HepG2 (cell line): ENCODE data around the gene TNNI2. TPM values are rescaled to one million over a fixed set of nuclear protein-coding genes. Genes with fewer than 3 reads are reported as not detected.

Experiments
- ARID2 ChIP-seq: sonication (generic); formaldehyde crosslinking; IDR thresholded peaks from 2 replicates; pipeline ENCODE4 v1.8.1; 2022; ENCODE audit warnings: mild to moderate bottlenecking, missing genetic modification reagents, borderline replicate concordance
- ARID5B ChIP-seq: IDR thresholded peaks from 2 replicates; pipeline ENCODE4 v1.4.0; 2020; ENCODE audit warnings: mild to moderate bottlenecking, missing genetic modification reagents
- ARNT2 ChIP-seq: sonication (generic); formaldehyde crosslinking; IDR thresholded peaks from 2 replicates; pipeline ENCODE4 v1.8.0; 2022; ENCODE audit warnings: mild to moderate bottlenecking, low read depth, missing genetic modification reagents, moderate library complexity
- CBFB ChIP-seq: sonication (generic); formaldehyde crosslinking; IDR thresholded peaks from 2 replicates; pipeline ENCODE4 v1.4.0; 2020; ENCODE audit warnings: missing genetic modification reagents
- DZIP1 ChIP-seq: sonication (generic); formaldehyde crosslinking; IDR thresholded peaks from 2 replicates; pipeline ENCODE4 v1.5.0; 2020; ENCODE audit warnings: mild to moderate bottlenecking, missing genetic modification reagents
- GATAD2A ChIP-seq: IDR thresholded peaks from 2 replicates; pipeline ENCODE4 v1.6.1; 2016
- HOXD1 ChIP-seq: sonication (generic); formaldehyde crosslinking; IDR thresholded peaks from 2 replicates; pipeline ENCODE4 v1.5.0; 2020; ENCODE audit warnings: missing genetic modification reagents
- PPARG ChIP-seq: conservative IDR thresholded peaks from 2 replicates; pipeline ENCODE4 v1.6.1; 2016; ENCODE audit warnings: missing biosample characterization, missing genetic modification reagents
- SNAPC2 ChIP-seq: sonication (generic); formaldehyde crosslinking; IDR thresholded peaks from 2 replicates; pipeline ENCODE4 v1.8.1; 2022; ENCODE audit warnings: mild to moderate bottlenecking, missing genetic modification reagents
- SOX13 ChIP-seq, 3 experiments: fragments of 450-650 bp in 1 of 3; sonication (generic) in 1 of 3; formaldehyde crosslinking in 1 of 3; IDR thresholded peaks in 2 of 3; conservative IDR thresholded peaks in 1 of 3; 2 replicates each; pipeline versions ENCODE4 v1.5.0 to v1.6.1; 2016 to 2020; ENCODE audit warnings: antibody characterized with exemption in 1 of 3, mild to moderate bottlenecking in 1 of 3, missing compliant biosample characterization in 1 of 3, missing genetic modification reagents in 1 of 3, moderate library complexity in 1 of 3
- SOX5 ChIP-seq: IDR thresholded peaks from 2 replicates; pipeline ENCODE4 v1.6.1; 2016; ENCODE audit warnings: borderline replicate concordance
- TMF1 ChIP-seq: sonication (generic); formaldehyde crosslinking; IDR thresholded peaks from 2 replicates; pipeline ENCODE4 v1.8.1; 2022; ENCODE audit warnings: low read depth, missing genetic modification reagents
- ZBTB38 ChIP-seq: sonication (generic); formaldehyde crosslinking; IDR thresholded peaks from 2 replicates; pipeline ENCODE4 v1.5.1; 2020; ENCODE audit warnings: mild to moderate bottlenecking, missing genetic modification reagents
- ZFP90 ChIP-seq: sonication (generic); formaldehyde crosslinking; IDR thresholded peaks from 2 replicates; pipeline ENCODE4 v1.8.0; 2022; ENCODE audit warnings: missing genetic modification reagents, mild to moderate bottlenecking, inconsistent platforms, borderline replicate concordance
- ZKSCAN8 ChIP-seq: IDR thresholded peaks from 2 replicates; pipeline ENCODE4 v1.6.1; 2016; ENCODE audit warnings: borderline replicate concordance, missing genetic modification reagents, missing compliant biosample characterization
- ZNF253 ChIP-seq: sonication (generic); formaldehyde crosslinking; IDR thresholded peaks from 2 replicates; pipeline ENCODE4 v1.8.0; 2022; ENCODE audit warnings: mild to moderate bottlenecking, missing genetic modification reagents, borderline replicate concordance
- ZNF274 ChIP-seq: sonication (generic); formaldehyde crosslinking; IDR thresholded peaks from 2 replicates; pipeline ENCODE4 v1.5.1; 2020; ENCODE audit warnings: mild to moderate bottlenecking, missing genetic modification reagents
- ZNF572 ChIP-seq: sonication (generic); formaldehyde crosslinking; IDR thresholded peaks from 2 replicates; pipeline ENCODE4 v1.5.1; 2020; ENCODE audit warnings: mild to moderate bottlenecking, missing genetic modification reagents
- ZNF607 ChIP-seq: sonication (generic); formaldehyde crosslinking; IDR thresholded peaks from 2 replicates; pipeline ENCODE4 v1.5.1; 2020; ENCODE audit warnings: missing genetic modification reagents, mild to moderate bottlenecking, borderline replicate concordance
- ZNF768 ChIP-seq: sonication (generic); formaldehyde crosslinking; IDR thresholded peaks from 2 replicates; pipeline ENCODE4 v1.4.0; 2020; ENCODE audit warnings: missing genetic modification reagents
- ZNF776 ChIP-seq: sonication (generic); formaldehyde crosslinking; IDR thresholded peaks from 2 replicates; pipeline ENCODE4 v1.4.0; 2020; ENCODE audit warnings: mild to moderate bottlenecking, missing genetic modification reagents
- ZNF883 ChIP-seq: sonication (generic); formaldehyde crosslinking; IDR thresholded peaks from 2 replicates; pipeline ENCODE4 v1.5.1; 2020; ENCODE audit warnings: mild to moderate bottlenecking, missing genetic modification reagents; ENCODE audit errors: not compliant biosample characterization
- ZNF891 ChIP-seq: sonication (generic); formaldehyde crosslinking; IDR thresholded peaks from 2 replicates; pipeline ENCODE4 v1.5.0; 2020; ENCODE audit warnings: mild to moderate bottlenecking, missing genetic modification reagents
- polyA plus RNA-seq, 8 experiments: library from polyadenylated mRNA; depleted of rRNA in 3 of 8; stranded (reverse) in 7 of 8; unstranded in 1 of 8; fragments of >200 nt; fragmentation: Illumina TruSeq in 4 of 8; extraction: Trizol in 4 of 8; gene quantifications; 2 replicates each; pipeline versions ENCODE4 v1.2.1 to v1.2.3, GENCODE V29; 2011 to 2016; ENCODE audit warnings: low read depth in 4 of 8, missing spikeins in 1 of 8, mixed read lengths in 1 of 8; ENCODE audit not compliant: insufficient read depth in 1 of 8
- total RNA-seq, 5 experiments: library from RNA; depleted of rRNA; stranded (reverse); fragments of >200 nt; fragmentation: Illumina TruSeq; extraction: Trizol; gene quantifications; 2 replicates each; pipeline ENCODE4 v1.2.3, GENCODE V29; 2016; ENCODE audit warnings: low read depth in 1 of 5

TNNI2 gene
- total and polyA plus RNA-seq, 2 of the 13 experiments (the other 11 are each of a cell fraction or from before 2014, with no cell fraction given), result 7.2 to 12.0 TPM

GRCh38 chr11:1827095-1827813 lies 11.5 kb upstream of the TNNI2 start (continued):
- TF ChIP-seq DZIP1 (CRISPR knock-in tag) (no peak), ZKSCAN8 (CRISPR knock-in tag) (0 out of 2 replicates have a peak, but pooled peaks have one; percentile 39), ZNF253 (CRISPR knock-in tag) (peak; percentile 53; the same call in 1 of the 2 replicates), HOXD1 (CRISPR knock-in tag) (0 out of 2 replicates have a peak, but pooled peaks have one; percentile 42), ZNF768 (CRISPR knock-in tag) (peak; percentile 91), ARID2 (CRISPR knock-in tag) (peak; percentile 58; the same call in 1 of the 2 replicates), SNAPC2 (CRISPR knock-in tag) (peak; percentile 79; the same call in 1 of the 2 replicates), SOX5 (0 out of 2 replicates have a peak, but pooled peaks have one; percentile 39), ZNF883 (peak; percentile 56), ARID5B (CRISPR knock-in tag) (0 out of 2 replicates have a peak, but pooled peaks have one; percentile 23), PPARG (CRISPR knock-in tag) (no peak), ZNF891 (CRISPR knock-in tag) (no peak), SOX13 (IDR thresholded peaks at IDR 0.05) (no peak), SOX13 (CRISPR knock-in tag; conservative IDR thresholded peaks at IDR 0.05 in 1 of 2, IDR thresholded peaks at IDR 0.05 in 1 of 2) (peak in 1 of 2 experiments; percentile 52; a peak in 2 of 4 replicates), ZNF776 (peak; percentile 74; the same call in 1 of the 2 replicates), ZBTB38 (CRISPR knock-in tag) (peak; percentile 26; the same call in 1 of the 2 replicates), CBFB (CRISPR knock-in tag) (peak; percentile 32; the same call in 1 of the 2 replicates), ZNF607 (CRISPR knock-in tag) (0 out of 2 replicates have a peak, but pooled peaks have one; percentile 9), ARNT2 (CRISPR knock-in tag) (no peak), ZNF274 (0 out of 2 replicates have a peak, but pooled peaks have one; percentile 65), ZNF572 (peak; percentile 88; the same call in 1 of the 2 replicates), TMF1 (CRISPR knock-in tag) (peak; percentile 59; the same call in 1 of the 2 replicates), GATAD2A (peak; percentile 71), ZFP90 (CRISPR knock-in tag) (peak; percentile 63; the same call in 1 of the 2 replicates)
